Measurements from ENCODE around the gene RELN. TPM values are rescaled to one million over a fixed set of nuclear protein-coding genes. Genes with fewer than 3 reads are reported as not detected.

RELN gene
- total RNA-seq, 4 donors from 2014 or later, result 2.5 to 10.1 (median 6.5) TPM

- no peak for DNase-seq (ENCODE audit: extremely low spot score)
- H3K27ac ChIP-seq (replicated peaks in 1 of 4), result no peak overlapping the region
- no peaks in the 10 kb centered on the region for H3K4me1 ChIP-seq
- H3K27me3 ChIP-seq, result no peaks in the 10 kb centered on the region
- no peaks in the 10 kb centered on the region for H3K36me3 ChIP-seq
- no peak overlapping the region for H3K4me3 ChIP-seq
- 57% methylated on average over 5 of the region's 5 CpGs for WGBS
- H3K9me3 ChIP-seq, result no peaks in the 10 kb centered on the region
- no peak for TF ChIP-seq CTCF (IDR thresholded peaks at IDR 0.05)
- intact Hi-C loops (cut with DNase I), result no loop called here
These were observed 357.3 kb downstream of the RELN start for GRCh38 chr7:103632005-103632639.

GRCh38 chr7:103630318-103630717 lies 359.1 kb downstream of the RELN start:
- 62% methylated on average over 2 of the region's 2 CpGs for WGBS
- intact Hi-C loops (cut with DNase I), result no loop called here
- Histone ChIP-seq H3K36me3 (no peaks in the 10 kb centered on the region), H3K9me3 (no peaks in the 10 kb centered on the region), H3K4me3 (no peak overlapping the region), H3K27me3 (no peaks in the 10 kb centered on the region), H3K4me1 (no peaks in the 10 kb centered on the region), H3K27ac (replicated peaks in 1 of 4) (no peak overlapping the region)
- no peak for TF ChIP-seq CTCF (IDR thresholded peaks at IDR 0.05)
- TF ChIP-seq POLR2A (IDR thresholded peaks at IDR 0.05; ENCODE audit: low read depth), result no peak
- TF ChIP-seq EP300 (IDR thresholded peaks at IDR 0.05), result no peak
- TF ChIP-seq POLR2AphosphoS5 (IDR thresholded peaks at IDR 0.05), result no peak
- DNase-seq (ENCODE audit: extremely low spot score), result no peak

GRCh38 chr7:103628742-103629141 lies 360.7 kb downstream of the RELN start:
- Histone ChIP-seq H3K4me3 (no peak overlapping the region), H3K4me1 (no peaks in the 10 kb centered on the region), H3K27ac (replicated peaks in 1 of 4) (no peak overlapping the region), H3K9me3 (no peaks in the 10 kb centered on the region), H3K36me3 (no peaks in the 10 kb centered on the region), H3K27me3 (no peaks in the 10 kb centered on the region)
- no peak for TF ChIP-seq POLR2A (IDR thresholded peaks at IDR 0.05; ENCODE audit: low read depth)
- no peak for TF ChIP-seq CTCF (IDR thresholded peaks at IDR 0.05)
- no peak for TF ChIP-seq EP300 (IDR thresholded peaks at IDR 0.05)
- no peak for TF ChIP-seq POLR2AphosphoS5 (IDR thresholded peaks at IDR 0.05)
- intact Hi-C loops (cut with DNase I), result no loop called here
- 100% methylated on average over 2 of the region's 2 CpGs for WGBS
- DNase-seq (ENCODE audit: extremely low spot score), result no peak

- Histone ChIP-seq H3K9me3 (no peaks in the 10 kb centered on the region), H3K4me3 (no peak overlapping the region), H3K4me1 (no peaks in the 10 kb centered on the region), H3K36me3 (no peaks in the 10 kb centered on the region), H3K27ac (replicated peaks in 1 of 4) (no peak overlapping the region), H3K27me3 (no peaks in the 10 kb centered on the region)
- TF ChIP-seq POLR2A (IDR thresholded peaks at IDR 0.05; ENCODE audit: low read depth) (no peak), EP300 (IDR thresholded peaks at IDR 0.05) (no peak), POLR2AphosphoS5 (IDR thresholded peaks at IDR 0.05) (no peak), CTCF (IDR thresholded peaks at IDR 0.05) (no peak)
- 51% methylated on average over 1 of the region's 1 CpG for WGBS
- no peak for DNase-seq (ENCODE audit: extremely low spot score)
- intact Hi-C loops (cut with DNase I), result no loop called here
These were observed 362.7 kb downstream of the RELN start for GRCh38 chr7:103626776-103627175.

GRCh38 chr7:103622274-103622673 lies 367.2 kb downstream of the RELN start:
- H3K36me3 ChIP-seq, result no peaks in the 10 kb centered on the region
- H3K9me3 ChIP-seq, result no peaks in the 10 kb centered on the region
- intact Hi-C loops (cut with DNase I), result no loop called here
- DNase-seq (ENCODE audit: extremely low spot score), result no peak
- TF ChIP-seq POLR2A (IDR thresholded peaks at IDR 0.05; ENCODE audit: low read depth) (no peak), POLR2AphosphoS5 (IDR thresholded peaks at IDR 0.05) (no peak), CTCF (IDR thresholded peaks at IDR 0.05) (no peak), EP300 (IDR thresholded peaks at IDR 0.05) (no peak)
- no peak overlapping the region for H3K27ac ChIP-seq (replicated peaks in 1 of 4)
- H3K4me3 ChIP-seq, result no peak overlapping the region
- H3K27me3 ChIP-seq, result no peaks in the 10 kb centered on the region
- no peaks in the 10 kb centered on the region for H3K4me1 ChIP-seq
